Medulla oblongata (tissue), 1 donor: ENCODE measurements around the gene PTDSS2.
A peak's percentile ranks its signal among the peaks of the same experiment; 100 is the strongest.
"Not testable (repeated sequence)": the region's sequence is repeated elsewhere in the genome, so short reads cannot be mapped to it uniquely, and the experiment has no call there.

Experiments
- DNase-seq: peaks from one replicate; pipeline ENCODE4 v3.0.0-alpha.2; 2015; ENCODE audit errors: extremely low spot score

Gene PTDSS2

DNA sequence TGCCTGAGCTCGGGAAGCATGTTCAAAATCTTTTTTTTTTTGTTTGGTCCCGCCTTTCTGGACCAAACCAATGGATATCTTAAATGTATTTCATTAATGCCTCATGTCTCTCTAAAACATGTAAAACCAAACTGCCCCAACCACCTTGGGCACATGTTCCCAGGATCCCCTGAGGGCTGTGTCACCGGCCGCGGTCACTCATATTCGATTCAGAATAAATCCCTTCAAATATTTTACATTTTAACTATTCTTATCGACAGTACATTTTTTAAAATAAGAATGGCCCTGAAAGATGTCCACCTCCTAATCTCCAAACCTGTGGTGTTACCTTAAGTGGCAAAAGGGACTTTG lies 54.9 kb downstream of the PTDSS2 start:
- no peak for DNase-seq

DNA sequence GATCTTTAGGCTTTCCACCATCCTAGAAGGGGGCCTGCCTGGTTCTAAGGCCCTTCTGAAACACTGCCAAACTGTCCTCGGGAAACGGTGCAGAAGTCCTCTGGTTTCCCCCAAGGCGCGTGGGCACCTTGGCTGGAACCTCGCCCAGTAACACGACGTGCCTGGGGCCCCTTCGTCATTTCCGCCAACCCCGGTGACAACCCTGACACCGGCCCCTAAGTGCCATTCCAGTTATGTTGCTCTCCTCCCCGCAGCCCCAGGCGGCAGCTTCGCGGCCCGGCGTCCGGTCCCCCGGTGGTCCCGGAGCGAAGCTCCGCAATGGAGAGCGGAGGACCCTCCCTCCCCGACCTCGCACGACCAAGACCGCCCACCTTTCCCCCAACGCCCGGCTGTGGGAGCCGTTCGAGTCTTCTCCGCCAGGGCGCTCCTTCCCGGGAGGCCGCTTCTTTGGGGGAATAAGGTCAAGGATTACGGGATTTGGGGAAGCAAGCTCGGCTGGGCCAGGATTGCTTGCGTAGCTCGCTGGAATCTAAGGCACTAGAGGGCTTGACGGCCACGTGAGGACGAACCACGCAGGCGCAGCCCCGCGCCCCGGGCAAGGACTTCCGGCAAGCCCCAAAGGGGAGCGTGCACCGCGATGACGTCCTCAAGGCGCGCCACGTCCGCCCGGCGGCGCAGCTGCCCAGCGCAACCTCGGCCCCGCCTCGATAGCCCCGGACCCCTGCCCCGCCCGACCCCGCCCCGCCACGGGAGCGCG lies 56.3 kb downstream of the PTDSS2 start:
- peak; percentile 96 for DNase-seq

DNA sequence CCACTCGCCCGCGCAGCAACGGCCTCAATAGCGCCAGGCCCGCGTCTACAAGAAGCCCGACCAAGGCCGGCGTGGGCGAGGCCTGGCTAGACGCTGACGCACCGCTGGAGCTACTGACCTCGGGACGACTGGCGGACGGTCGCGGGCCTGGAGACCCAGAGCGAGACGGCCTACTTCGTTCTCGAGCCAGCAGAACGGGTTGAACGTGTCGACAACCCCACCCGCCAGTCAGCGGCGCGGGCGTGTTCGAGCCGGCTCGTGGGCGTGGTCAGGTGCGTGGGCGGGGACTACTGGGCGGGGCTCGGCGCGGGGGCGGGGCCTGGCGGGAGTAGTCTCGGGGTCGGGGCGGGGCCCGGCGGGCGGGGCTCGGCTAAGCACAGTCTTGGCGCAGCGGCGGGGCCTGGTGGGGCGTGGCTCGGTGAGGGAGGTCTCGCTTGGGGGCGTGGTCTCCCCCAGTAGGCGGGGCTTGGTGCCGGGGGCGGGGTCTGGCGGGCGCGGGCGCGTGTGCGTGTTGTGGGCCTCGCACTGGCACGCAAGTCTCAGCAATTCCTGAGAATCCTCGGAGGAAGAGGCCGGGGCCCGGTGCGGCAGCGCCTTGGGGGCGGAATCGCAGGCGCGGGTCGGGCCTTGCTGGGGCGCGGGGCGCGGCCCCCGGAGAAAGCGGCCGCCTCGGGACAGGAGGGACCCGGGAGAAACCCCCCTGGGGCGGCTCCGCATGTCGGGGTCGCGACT lies 57.1 kb downstream of the PTDSS2 start, which contains the start of gene RNH1:
Gene RNH1, minus strand, starts transcription at position 248 of the 732 bp plus-strand sequence. CDS start 5,080 bp downstream, outside the sequence.
- DNase-seq = peak; percentile 97

DNA sequence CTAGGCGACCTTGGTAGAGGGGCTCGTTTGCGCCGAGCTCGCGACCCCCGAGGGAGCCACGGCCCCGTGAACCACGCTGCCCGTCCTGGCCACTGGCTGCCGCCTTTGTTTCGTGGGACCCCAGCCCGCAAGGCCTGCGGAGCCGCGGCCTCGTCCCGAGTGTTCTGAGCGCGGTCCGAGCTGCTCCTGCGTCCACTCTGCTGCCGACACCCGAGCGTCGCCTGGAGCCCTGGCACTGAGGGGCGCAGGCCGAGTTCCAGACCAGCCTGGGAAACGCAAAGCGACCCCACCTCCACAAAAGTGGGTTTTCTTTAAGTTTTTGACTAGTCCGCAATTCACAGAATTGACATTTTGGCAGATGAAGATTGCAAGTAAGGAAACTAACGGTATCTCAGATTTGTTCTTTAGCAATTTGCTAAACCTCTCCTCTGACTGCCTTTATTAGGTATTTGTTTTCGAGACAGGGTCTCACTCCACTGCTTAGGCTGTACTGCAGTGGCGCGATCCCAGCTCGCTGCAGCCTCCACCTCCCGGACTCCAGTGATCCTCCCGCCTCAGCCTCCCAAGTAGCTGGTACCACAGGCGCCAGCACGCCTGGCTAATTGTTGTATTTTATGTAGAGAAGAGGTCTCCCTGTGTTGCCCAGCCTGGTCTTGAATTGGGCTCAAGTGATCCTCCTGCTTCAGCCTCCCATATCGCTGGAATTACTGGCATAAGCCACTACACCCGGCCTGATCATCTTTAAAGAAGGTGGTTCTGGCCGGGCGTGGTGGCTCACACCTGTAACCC lies 57.8 kb downstream of the PTDSS2 start:
- DNase-seq = no peak

DNA sequence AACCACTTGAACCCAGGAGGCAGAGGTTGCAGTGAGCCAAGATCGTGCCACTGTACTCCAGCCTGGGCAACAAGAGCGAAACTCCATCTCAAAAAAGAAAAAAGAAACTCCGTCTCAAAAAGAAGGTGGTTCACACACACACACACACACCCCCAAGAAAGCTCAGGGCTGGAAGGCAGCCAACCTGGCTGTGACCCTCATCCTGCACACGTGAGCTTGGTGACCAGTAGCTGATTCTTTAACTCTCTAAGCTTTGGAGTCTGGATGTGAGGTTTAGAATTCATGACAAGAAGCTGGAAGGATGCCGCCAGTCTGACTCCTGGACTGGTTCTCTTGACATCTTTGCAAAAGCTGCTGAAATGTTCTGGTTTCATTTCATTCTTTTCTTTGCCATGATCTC lies 58.9 kb downstream of the PTDSS2 start:
- DNase-seq = no peak

DNA sequence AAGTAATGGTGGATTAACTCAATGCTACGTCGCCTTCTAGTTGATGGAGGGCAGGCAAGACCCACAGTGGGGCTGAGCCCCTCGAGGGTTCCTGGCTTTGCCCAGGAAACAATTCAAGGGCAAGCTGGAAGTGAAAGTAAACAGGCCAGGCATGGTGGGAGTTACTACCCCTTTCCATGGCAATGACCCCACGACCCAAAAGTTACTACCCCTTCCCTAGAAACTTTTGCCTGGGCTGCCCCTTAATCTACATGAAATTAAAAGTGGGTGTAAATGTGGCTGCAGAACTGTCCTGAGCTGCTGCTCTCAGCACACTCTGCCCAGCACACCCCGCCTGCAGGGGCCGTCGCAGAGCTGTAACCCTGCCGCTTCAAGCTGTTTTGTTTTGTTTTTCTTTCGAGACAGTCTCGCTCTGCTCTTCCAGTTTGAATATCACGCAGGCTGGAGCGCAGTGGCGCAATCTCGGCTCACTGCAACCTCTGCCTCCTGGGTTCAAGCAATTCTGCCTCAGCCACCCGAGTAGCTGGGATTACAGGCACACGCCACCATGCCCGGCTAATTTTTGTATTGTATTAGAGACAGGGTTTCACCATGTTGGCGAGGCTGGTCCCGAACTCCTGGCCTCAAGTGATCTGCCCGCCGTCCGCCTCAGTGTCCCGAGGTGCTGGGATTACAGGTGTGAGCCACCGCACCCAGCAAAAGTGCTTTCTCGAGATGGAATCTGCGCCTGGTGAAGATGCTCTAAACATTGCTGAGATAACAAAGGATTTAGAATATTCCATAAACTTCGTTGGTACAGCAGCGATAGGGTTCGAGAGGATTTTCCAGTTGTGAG lies 62.9 kb downstream of the PTDSS2 start:
- no peak for DNase-seq

DNA sequence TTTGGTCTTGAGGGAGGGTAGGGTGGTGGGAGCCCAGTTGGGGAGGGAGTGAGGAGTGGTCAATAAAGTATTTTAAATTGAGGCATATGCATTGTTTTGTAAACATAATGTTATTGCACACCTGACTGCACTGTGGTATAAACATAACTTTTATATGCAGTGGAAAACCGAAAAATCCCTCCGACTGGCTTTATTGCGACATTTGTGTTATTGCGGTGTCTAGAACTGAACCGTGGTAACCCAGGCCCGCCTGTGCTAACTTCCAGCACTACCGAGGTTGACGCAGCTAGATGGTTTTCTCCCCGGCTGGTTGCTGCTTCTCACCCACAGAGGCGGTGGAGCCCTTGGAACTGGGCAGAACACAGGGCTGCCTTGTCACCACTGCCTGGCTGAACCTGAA lies 64.5 kb downstream of the PTDSS2 start:
- no peak for DNase-seq

DNA sequence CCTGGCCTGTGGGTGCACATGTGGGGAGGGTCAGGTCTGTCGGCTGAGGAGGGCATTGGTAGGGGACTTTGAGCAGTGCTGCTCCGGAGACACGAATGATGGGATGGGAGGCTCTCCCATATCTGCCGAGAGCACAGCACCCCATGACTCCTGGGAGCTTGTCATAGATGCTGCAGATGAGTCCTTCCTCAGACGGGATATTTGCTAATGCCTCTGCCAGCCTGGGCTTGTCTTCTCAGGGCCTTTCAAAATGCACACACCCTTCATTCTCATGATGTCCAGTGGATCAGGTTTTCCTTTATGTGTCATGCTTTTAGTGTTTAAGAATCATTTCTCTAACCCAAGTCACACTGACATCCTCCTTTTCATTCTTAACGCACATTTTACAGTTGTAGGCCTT lies 65.1 kb downstream of the PTDSS2 start:
- DNase-seq = no peak

DNA sequence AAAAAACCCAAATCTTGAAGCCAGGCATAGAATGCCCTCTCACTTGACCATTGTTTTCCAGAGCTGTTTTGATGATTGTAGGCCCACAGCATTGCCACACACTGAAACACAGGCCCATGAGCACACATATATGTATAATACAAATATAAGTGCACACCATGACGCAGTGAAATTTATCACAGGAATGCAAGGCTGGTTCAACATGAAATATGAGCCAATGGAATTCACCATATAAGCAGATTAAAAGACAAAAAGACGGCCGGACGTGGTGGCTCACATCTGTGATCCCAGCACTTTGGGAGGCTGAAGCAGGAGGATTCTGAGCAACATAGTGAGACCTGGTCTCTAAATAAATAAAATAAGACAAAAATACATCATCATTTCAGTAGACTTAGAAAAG lies 66.3 kb downstream of the PTDSS2 start:
- no peak for DNase-seq

DNA sequence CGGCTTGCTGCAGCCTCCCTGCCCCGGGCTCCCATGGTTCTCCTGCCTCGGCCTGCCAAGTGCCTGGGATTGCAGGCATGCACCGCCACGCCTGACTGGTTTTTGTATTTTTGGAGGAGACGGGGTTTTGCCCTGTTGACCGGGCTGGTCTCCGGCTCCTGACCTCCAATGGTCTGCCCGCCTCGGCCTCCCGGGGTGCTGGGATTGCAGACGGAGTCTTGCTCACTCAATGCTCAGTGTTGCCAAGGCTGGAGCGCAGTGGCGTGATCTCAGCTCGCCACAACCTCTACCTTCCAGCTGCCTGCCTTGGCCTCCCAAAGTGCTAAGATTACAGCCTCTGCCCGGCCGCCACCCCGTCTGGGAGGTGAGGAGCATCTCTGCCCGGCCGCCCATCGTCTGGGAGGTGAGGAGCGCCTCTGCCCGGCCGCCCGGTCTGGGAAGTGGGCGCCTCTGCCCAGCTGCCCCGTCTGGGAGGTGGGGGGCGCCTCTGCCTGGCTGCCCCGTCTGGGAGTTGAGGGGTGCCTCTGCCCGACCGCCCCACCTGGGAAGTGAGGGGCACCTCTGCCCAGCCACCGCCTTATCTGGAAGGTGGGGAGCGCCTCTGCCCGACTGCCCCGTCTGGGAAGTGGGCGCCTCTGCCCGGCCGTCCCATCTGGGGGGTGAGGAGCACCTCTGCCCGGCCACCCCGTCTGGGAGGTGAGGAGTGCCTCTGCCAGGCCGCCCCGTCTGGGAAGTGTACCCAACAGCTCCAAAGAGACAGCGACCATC lies 67.0 kb downstream of the PTDSS2 start:
- not testable (repeated sequence) for DNase-seq

DNA sequence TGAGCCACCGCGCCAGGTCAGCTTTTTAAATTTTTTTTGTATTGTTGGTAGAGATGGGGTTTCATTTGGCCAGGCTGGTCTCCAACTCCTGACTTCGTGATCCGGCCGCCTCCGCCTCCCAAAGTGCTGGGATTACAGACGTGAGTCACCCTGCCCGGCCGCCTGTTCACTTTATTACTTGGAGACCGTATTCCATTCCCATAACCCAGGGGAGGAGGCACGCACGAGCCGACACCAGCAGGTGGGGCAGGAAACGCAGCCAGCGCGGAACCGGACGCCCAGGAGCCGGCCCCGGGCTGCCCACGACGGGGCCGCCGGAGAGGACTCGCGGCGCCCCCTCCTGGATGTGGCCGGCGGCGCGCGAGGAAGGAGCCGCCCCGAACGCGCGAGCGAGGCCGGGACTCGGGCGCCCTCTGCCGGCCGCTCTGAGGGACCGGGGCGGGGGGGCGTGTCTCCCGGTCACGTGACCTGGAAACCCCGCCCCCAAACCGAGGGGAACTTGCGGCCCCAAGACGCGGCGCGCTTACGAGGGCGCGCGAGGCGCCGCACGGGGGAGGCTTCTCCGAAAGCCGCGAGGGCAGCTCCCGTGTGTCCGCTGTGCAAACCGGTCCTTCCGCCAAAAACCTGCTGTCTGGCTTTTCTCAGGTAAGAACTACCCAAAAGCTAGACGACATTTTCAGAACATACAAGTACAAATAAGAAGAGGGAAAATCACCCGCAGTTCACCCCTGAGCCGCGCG lies 68.6 kb downstream of the PTDSS2 start:
- peak; percentile 90 for DNase-seq

DNA sequence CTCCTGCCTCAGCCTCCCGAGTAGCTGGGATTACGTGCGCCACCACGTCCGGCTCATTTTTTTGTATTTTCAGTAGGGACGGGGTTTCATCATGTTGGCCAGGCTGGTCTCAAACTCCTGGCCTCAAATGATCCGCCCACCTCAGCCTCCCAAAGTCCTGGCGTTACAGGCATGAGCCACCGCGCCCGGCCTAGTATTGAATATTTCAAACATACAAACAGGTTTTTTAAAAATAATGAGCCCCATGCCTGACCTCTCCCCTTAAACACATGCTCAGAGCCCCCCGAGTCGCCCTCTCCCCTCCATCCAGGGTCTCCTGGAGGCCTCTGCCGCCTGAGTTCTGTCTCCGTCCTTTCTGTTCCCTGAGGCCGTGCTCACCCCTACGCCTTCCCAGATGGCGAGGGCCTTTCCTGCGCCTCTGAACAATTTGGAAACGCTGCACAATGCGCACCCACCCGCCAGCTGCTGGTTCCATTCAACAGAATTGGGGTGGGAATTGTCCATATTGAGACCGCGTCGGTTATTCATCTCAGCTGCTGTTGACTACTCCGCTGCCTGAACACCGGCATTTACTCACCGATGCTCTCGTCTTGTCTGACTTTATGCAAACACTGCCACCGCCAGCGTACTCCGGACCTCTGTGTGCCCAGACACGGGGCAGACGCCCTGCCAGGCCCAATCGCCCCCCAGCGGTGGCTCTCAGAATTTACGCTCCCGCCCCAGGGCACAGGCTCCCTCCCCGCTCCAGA lies 70.5 kb downstream of the PTDSS2 start:
- no peak for DNase-seq

DNA sequence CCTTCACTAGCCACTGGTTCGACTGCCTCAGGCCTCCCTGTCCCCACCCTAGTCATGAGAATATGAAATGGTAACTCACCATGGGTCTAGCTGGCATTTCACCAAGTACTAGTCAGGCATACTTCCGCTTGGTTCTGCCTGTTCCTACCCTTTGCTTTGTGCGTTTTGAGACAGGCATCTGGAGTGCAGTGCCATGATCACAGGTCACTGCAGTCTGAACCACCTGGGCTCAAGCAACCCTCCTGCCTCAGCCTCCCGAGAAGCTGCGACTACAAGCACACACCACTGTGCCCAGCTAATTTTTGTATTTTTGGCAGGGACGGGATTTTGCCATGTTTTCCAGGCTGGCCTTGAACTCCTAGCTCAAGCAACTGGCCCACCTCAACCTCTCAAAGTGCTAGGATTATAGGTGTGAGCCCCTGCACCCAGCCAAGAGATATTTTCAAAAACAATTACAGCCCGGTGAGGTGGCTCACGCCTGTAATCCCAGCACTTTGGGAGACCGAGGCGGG lies 71.2 kb downstream of the PTDSS2 start:
- DNase-seq = no peak

DNA sequence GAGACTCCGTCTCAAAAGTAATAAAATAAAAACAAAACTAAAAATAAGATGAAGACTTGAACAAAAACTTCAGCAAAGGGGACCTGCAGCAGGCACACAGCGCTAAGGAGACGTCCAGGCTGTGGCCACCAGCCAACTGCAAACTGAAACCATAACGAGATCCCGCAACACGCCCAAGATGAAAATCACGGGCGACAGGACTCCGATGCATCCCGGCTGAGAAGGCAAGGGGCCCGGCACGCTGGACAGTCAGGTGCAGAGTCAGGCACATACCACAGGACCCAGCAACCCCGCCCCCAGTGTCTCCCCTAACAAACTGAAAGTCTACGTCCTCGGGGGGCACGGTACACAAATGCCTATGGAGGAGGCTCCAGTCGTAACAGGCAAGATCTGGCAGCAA lies 76.1 kb downstream of the PTDSS2 start:
- no peak for DNase-seq

DNA sequence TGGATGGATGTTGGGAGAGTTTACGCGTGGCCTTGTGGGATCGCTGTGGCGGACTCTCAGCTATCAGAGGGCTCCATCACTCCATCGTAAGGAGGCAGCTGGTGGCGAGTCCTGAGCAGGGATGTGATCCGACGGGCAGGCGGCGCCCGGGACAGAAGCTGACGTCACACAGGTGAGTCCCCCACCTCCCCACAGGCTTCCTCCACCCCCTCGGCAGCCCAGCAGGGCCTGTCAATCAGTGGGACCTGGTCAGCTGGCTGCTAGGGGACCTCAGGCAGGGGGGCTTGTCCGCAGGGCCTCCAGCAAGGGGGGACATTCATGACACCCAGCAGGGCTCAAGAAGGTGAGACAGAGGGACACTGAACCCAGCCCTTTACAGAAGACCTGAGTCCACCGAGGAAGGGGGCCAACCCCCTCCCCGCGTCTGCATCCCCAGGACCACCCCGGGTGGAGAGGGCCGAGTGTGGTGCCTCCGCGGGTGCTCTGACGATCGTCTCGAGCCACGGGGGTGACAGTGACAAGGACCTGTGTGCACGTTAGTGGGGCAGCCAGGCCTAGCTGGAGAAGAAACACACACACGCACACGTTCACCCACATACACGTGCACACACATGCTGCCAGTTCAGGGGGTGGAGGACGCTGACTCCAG lies 78.2 kb downstream of the PTDSS2 start:
- DNase-seq = no peak

DNA sequence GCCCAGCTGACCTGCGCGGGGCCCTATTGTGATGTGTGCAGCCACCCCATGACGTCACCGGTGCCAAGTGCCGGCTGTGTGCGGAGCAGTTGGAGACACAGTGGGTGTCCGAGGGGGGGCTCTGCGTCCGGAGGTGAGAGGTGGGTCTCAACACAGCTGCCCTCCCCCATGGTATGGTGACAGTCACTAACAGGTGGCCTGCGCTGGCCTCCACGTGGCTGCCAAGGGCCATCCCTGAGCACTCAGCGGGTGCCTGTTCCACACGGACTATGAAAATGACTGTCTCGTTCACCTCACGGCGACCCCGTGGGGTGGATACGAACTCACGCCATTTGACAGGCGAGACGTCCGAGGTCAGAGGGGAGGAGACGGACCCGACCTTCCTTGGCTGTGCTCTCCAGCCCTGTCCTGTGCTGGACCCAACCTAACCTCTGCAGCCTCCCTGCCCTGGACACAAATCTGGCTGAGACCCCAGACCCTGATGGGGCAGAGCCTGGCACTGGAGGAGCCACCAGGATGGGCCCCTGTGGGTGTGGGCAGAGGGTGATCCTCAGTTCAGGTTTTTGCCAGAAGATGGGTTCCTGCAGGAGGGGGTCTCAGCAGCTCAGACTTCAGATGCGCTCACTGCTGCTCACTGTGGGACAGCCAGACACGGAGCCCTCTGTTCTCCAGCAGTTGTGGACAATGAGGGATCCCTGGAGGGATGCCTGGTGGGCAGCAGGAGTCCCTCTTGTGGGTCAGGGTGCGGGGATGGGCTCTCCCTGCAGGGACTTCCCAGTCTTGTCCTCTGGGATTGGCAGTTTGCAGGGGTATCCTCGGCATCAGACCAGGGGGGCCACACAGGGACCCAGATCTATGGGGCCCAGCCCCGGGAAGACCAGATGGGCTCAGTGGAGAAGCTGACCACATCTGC lies 79.0 kb downstream of the PTDSS2 start:
- DNase-seq = no peak

DNA sequence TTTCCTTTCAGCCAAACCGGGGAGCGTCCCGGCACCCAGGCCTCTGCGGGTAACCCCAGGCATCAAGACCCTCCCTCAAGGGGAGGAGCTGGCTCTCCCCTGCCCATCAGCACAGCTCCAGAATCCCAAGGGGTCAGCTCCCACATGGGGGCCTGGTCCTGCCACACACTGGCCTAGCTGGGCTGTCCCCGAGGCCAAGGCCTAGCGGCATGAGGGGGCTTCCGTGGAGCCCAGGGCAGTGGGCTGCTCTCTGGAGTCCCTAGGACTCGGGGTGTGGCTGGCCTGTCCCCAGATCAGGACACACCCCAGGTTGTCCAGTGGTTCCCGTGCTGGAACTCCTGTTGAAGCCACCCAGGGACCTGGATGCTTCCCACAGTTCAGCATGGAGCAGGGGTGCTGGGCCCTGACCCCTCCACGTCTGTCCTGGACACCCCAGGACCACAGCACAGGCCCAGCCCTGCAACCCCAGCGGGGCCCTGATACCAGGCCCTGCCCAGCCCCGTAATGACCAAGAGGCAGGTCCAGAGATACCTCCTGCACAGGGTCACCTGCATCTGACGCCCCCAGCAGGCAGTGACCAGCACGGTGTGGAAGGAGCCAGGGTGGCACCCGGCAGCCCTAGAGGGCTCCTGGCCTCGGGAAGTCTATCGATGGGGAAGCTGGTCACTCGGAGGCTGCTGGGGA lies 79.8 kb downstream of the PTDSS2 start:
- DNase-seq = no peak
